WERI-Rb-1 (cell line): ENCODE data around the gene HTT.

ENCODE experiments used
- DNase-seq: peaks from one replicate; pipeline ENCODE4 v3.0.0-alpha.2; 2020
- H3K27ac ChIP-seq: fragments of 250-450 bp; sonication (Bioruptor Pico); 2 replicates; pipeline ENCODE4 v1.5.1; 2020; ENCODE audit warnings: mild to moderate bottlenecking, moderate library complexity
- H3K27me3 ChIP-seq: fragments of 250-450 bp; sonication (Bioruptor Pico); 2 replicates; pipeline ENCODE4 v1.5.1; 2021; ENCODE audit warnings: mild to moderate bottlenecking, low read depth, moderate library complexity; ENCODE audit not compliant: insufficient read depth, severe bottlenecking
- H3K36me3 ChIP-seq: fragments of 250-450 bp; sonication (Bioruptor Pico); 2 replicates; pipeline ENCODE4 v1.5.1; 2020; ENCODE audit warnings: mild to moderate bottlenecking, moderate library complexity
- H3K4me3 ChIP-seq: 2 replicates; pipeline ENCODE4 v1.5.1; 2011; ENCODE audit warnings: low read depth, mild to moderate bottlenecking, control low read depth, low read length
- H3K9me3 ChIP-seq: fragments of 250-450 bp; sonication (Bioruptor Pico); 2 replicates; pipeline ENCODE4 v1.5.1; 2021; ENCODE audit warnings: mild to moderate bottlenecking, moderate library complexity; ENCODE audit not compliant: severe bottlenecking
- CTCF ChIP-seq: IDR thresholded peaks from 2 replicates; pipeline ENCODE4 v1.5.1; 2011; ENCODE audit warnings: low read depth, mild to moderate bottlenecking, control low read depth, inconsistent platforms, low read length

The HTT gene

DNA sequence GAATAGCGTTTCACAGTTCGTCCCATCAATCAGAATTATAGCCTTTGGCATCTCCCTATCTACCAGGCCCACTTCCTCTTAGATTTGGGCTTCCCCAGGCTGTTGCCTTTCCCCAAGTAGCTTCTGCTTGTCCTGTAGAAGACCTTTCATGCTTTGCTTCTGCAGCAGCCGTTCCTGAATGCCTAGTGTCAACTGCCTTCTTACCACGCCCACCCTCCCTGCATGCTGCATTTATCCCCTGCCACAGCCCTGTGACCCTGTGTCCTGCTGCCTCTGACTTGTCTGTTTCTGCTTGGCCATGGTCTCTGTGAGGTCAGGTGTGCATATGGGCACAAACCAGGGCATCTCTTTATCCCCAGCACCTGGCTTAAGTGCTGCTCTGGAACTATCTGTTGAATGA lies 56.3 kb downstream of the HTT start:
- Histone ChIP-seq H3K36me3 (peaks cover 82% of the 10 kb centered on the region), H3K9me3 (no peaks in the 10 kb centered on the region), H3K27me3 (no peaks in the 10 kb centered on the region), H3K27ac (no peak overlapping the region), H3K4me3 (no peak overlapping the region)
- DNase-seq = no peak
- no peak for TF ChIP-seq CTCF

- H3K9me3 ChIP-seq = no peaks in the 10 kb centered on the region
Measured at GRCh38 chr4:3134201-3134600, 59.7 kb downstream of the HTT start.

GRCh38 chr4:3135155-3136011 lies 60.9 kb downstream of the HTT start:
- Histone ChIP-seq H3K27ac (no peak overlapping the region), H3K27me3 (no peaks in the 10 kb centered on the region), H3K36me3 (peaks cover 88% of the 10 kb centered on the region), H3K4me3 (no peak overlapping the region), H3K9me3 (no peaks in the 10 kb centered on the region)
- TF ChIP-seq CTCF = no peak
- DNase-seq = no peak

More at GRCh38 chr4:3134201-3134600, 59.7 kb downstream of the HTT start:
- H3K27me3 ChIP-seq = no peaks in the 10 kb centered on the region
- no peak for TF ChIP-seq CTCF
- H3K36me3 ChIP-seq = peaks cover 89% of the 10 kb centered on the region
- H3K4me3 ChIP-seq = no peak overlapping the region
- no peak overlapping the region for H3K27ac ChIP-seq
- DNase-seq = no peak

DNA sequence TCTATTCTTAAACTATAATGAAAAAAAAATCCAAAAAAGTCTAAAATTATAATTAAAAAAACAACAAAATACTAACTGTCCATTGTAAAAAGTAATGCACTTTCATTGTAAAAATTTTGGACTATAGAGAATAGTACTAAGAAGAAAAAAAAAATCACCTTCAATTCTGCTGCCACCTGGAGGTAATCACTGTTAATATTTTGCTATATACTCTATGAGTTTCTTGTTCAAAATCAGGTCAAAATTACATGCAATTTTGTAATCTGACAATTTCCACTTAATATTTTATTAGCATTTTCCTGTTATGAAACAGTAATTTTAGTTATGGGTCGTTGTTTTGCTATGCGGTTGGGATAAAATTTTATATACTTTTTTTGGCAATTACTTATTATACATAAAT lies 62.0 kb downstream of the HTT start:
- no peak overlapping the region for H3K27ac ChIP-seq
- H3K4me3 ChIP-seq = no peak overlapping the region
- no peaks in the 10 kb centered on the region for H3K9me3 ChIP-seq
- no peaks in the 10 kb centered on the region for H3K27me3 ChIP-seq
- peaks cover 88% of the 10 kb centered on the region for H3K36me3 ChIP-seq
- no peak for TF ChIP-seq CTCF
- no peak for DNase-seq

GRCh38 chr4:3137908-3138307 lies 63.4 kb downstream of the HTT start:
- no peak for DNase-seq
- no peak for TF ChIP-seq CTCF
- no peak overlapping the region for H3K27ac ChIP-seq
- peaks cover 89% of the 10 kb centered on the region for H3K36me3 ChIP-seq
- no peak overlapping the region for H3K4me3 ChIP-seq
- no peaks in the 10 kb centered on the region for H3K27me3 ChIP-seq
- no peaks in the 10 kb centered on the region for H3K9me3 ChIP-seq
